Embryonic facial prominence (tissue), 1 donor: Measurements from ENCODE around the gene TANGO2.

Source experiments
- DNase-seq: peaks from one replicate; pipeline ENCODE4 v3.0.0-alpha.2; 2016; ENCODE audit errors: extremely low spot score

Gene TANGO2

GRCh38 chr22:20026204-20026908 lies 5.4 kb downstream of the TANGO2 start:
- no peak for DNase-seq

GRCh38 chr22:20026996-20027601 lies 6.2 kb downstream of the TANGO2 start:
- no peak for DNase-seq

GRCh38 chr22:20027966-20028854 lies 7.3 kb downstream of the TANGO2 start:
- DNase-seq, result no peak

GRCh38 chr22:20028855-20029549 lies 8.1 kb downstream of the TANGO2 start:
- DNase-seq, result no peak

GRCh38 chr22:20029550-20030225 lies 8.8 kb downstream of the TANGO2 start:
- no peak for DNase-seq

- DNase-seq, result no peak
Observed at GRCh38 chr22:20031732-20032406, 11.0 kb downstream of the TANGO2 start.

GRCh38 chr22:20032407-20032991 lies 11.6 kb downstream of the TANGO2 start:
- no peak for DNase-seq

- no peak for DNase-seq
Observed at GRCh38 chr22:20033045-20033706, 12.3 kb downstream of the TANGO2 start.

GRCh38 chr22:20034143-20034542 lies 13.2 kb downstream of the TANGO2 start:
- no peak for DNase-seq

GRCh38 chr22:20035375-20036083 lies 14.6 kb downstream of the TANGO2 start:
- no peak for DNase-seq

- DNase-seq, result no peak
Observed at GRCh38 chr22:20036084-20036482, 15.2 kb downstream of the TANGO2 start.

GRCh38 chr22:20036535-20037392 lies 15.9 kb downstream of the TANGO2 start:
- DNase-seq, result no peak

GRCh38 chr22:20037419-20037818 lies 16.5 kb downstream of the TANGO2 start:
- no peak for DNase-seq

- DNase-seq, result no peak
Observed at GRCh38 chr22:20038574-20038973, 17.7 kb downstream of the TANGO2 start.

- no peak for DNase-seq
Observed at GRCh38 chr22:20039683-20040325, 18.9 kb downstream of the TANGO2 start.

- DNase-seq, result no peak
Observed at GRCh38 chr22:20040327-20041200, 19.7 kb downstream of the TANGO2 start.
